CD8-positive, alpha-beta memory T cell (primary cell): ENCODE measurements around the gene TRIP10. TPM values are rescaled to one million over a fixed set of nuclear protein-coding genes. Genes with fewer than 3 reads are reported as not detected.

Experiments used
- CTCF ChIA-PET: fragments of 350-600 bp; sonication (Branson Sonifier 250); formaldehyde crosslinking; loops from one replicate; lab custom pipeline; 2021; ENCODE audit warnings: antibody characterized with exemption; lab: Charles Lee
- POLR2A ChIA-PET: fragments of 350-600 bp; sonication (Branson Sonifier 250); formaldehyde crosslinking; loops from one replicate; lab custom pipeline; 2021; ENCODE audit warnings: antibody characterized with exemption; lab: Charles Lee
- DNase-seq, 5 donors: peaks; one replicate each; pipeline versions ENCODE4 v3.0.0 to v3.0.0-alpha.2; 2020 to 2022; ENCODE audit warnings: mixed read lengths in 1 of 5
- H3K27ac ChIP-seq: one replicate; pipeline ENCODE4 v1.7.0; 2013; ENCODE audit warnings: low read depth, mild to moderate bottlenecking, low read length, moderate library complexity
- H3K27me3 ChIP-seq: 2 replicates; pipeline ENCODE4 v1.7.0; 2013; ENCODE audit warnings: low read length, mild to moderate bottlenecking; ENCODE audit not compliant: insufficient read depth, poor library complexity, severe bottlenecking
- H3K36me3 ChIP-seq: 2 replicates; pipeline ENCODE4 v1.7.0; 2013; ENCODE audit warnings: mild to moderate bottlenecking, low read length, moderate library complexity; ENCODE audit not compliant: insufficient read depth
- H3K4me1 ChIP-seq: 2 replicates; pipeline ENCODE4 v1.7.0; 2013; ENCODE audit warnings: mild to moderate bottlenecking, low read length, moderate library complexity; ENCODE audit not compliant: insufficient read depth
- H3K4me3 ChIP-seq: 2 replicates; pipeline ENCODE4 v1.7.0; 2013; ENCODE audit warnings: mild to moderate bottlenecking, low read length
- H3K9me3 ChIP-seq: 2 replicates; pipeline ENCODE4 v1.7.0; 2013; ENCODE audit warnings: mild to moderate bottlenecking, low read length
- H3K27ac Mint-ChIP-seq, 8 donors: one replicate each; pipeline ENCODE4 v1.8.0; 2020 to 2021; ENCODE audit warnings: mixed read lengths in 8 of 8, mild to moderate bottlenecking in 6 of 8, inconsistent platforms in 3 of 8, moderate library complexity in 3 of 8
- H3K27me3 Mint-ChIP-seq, 2 donors: one replicate each; pipeline ENCODE4 v1.8.0; 2020 to 2021; ENCODE audit warnings: mixed read lengths in 2 of 2, mild to moderate bottlenecking in 1 of 2, moderate library complexity in 1 of 2
- H3K36me3 Mint-ChIP-seq, 3 donors: one replicate each; pipeline ENCODE4 v1.8.0; 2020 to 2021; ENCODE audit warnings: mixed read lengths in 3 of 3, inconsistent platforms in 1 of 3, mild to moderate bottlenecking in 1 of 3
- H3K4me1 Mint-ChIP-seq, 3 donors: one replicate each; pipeline ENCODE4 v1.8.0; 2020 to 2021; ENCODE audit warnings: mixed read lengths in 3 of 3, inconsistent platforms in 1 of 3, mild to moderate bottlenecking in 1 of 3
- H3K4me3 Mint-ChIP-seq, 7 donors: one replicate each; pipeline ENCODE4 v1.8.0; 2020 to 2021; ENCODE audit warnings: mixed read lengths in 7 of 7, mild to moderate bottlenecking in 6 of 7, moderate library complexity in 4 of 7, inconsistent platforms in 2 of 7
- H3K9me3 Mint-ChIP-seq, 5 donors: one replicate each; pipeline ENCODE4 v1.8.0; 2020 to 2022; ENCODE audit warnings: mixed read lengths in 5 of 5, mild to moderate bottlenecking in 3 of 5, moderate library complexity in 2 of 5, inconsistent platforms in 1 of 5
- polyA plus RNA-seq: library from polyadenylated mRNA; unstranded; fragments of 300-500 nt; fragmentation: Illumina TruSeq; gene quantifications from one replicate; pipeline ENCODE4 v1.2.3, GENCODE V29; 2021
- total RNA-seq, 2 experiments: library from RNA; stranded (reverse); gene quantifications; one replicate each; pipeline ENCODE4 v1.2.3, GENCODE V29; 2021

TRIP10 gene
- 10 to 100 TPM; 44.6 to 47.8 TPM for total RNA-seq
- polyA plus RNA-seq: 2.0 TPM

GRCh38 chr19:6739390-6739882 is at the start of gene TRIP10:
TSS of gene TRIP10 (plus strand) at chr19:6739680. CDS start at chr19:6739762, 82 bp downstream.
- peaks cover 32 to 53% (median 36%) of the 10 kb centered on the region in 3 donors for H3K4me1 Mint-ChIP-seq

GRCh38 chr19:6690160-6690885 is 49.2 kb upstream of the TRIP10 start:
- Mint-ChIP-seq H3K27me3 (no peaks in the 10 kb centered on the region), H3K4me3 (no peak overlapping the region), H3K27ac (no peak overlapping the region), H3K9me3 (no peaks in the 10 kb centered on the region), H3K36me3 (no peaks in the 10 kb centered on the region), H3K4me1 (peaks cover 0 to 4% (median 1%) of the 10 kb centered on the region in 3 donors)
- POLR2A ChIA-PET: no interaction called here
- Histone ChIP-seq H3K27me3 (no peaks in the 10 kb centered on the region), H3K4me1 (no peaks in the 10 kb centered on the region), H3K4me3 (no peak overlapping the region), H3K27ac (no peak overlapping the region), H3K36me3 (no peaks in the 10 kb centered on the region), H3K9me3 (no peaks in the 10 kb centered on the region)
- no peak for DNase-seq
- CTCF ChIA-PET: no interaction called here

More at GRCh38 chr19:6739390-6739882, at the start of gene TRIP10:
- peak within 1 kb of the TSS; percentile 69 for H3K27ac ChIP-seq
- Mint-ChIP-seq H3K27ac (peak within 1 kb of the TSS; percentile 81 to 99 (median 97)), H3K9me3 (no peaks in the 10 kb centered on the region), H3K27me3 (no peaks in the 10 kb centered on the region), H3K36me3 (peaks cover 0 to 15% (median 0%) of the 10 kb centered on the region in 3 donors), H3K4me3 (peak within 1 kb of the TSS; percentile 81 to 99 (median 96))
- H3K36me3 ChIP-seq: no peaks in the 10 kb centered on the region
- H3K9me3 ChIP-seq: no peaks in the 10 kb centered on the region
- peak; percentile 73 to 87 (median 78) for DNase-seq
- peaks cover 47% of the 10 kb centered on the region for H3K4me1 ChIP-seq
- ChIA-PET POLR2A (no interaction called here), CTCF (interaction anchor here (0.6 to 5.4 kb wide), 6 partner anchors 11 to 278 kb away, joined by 3 to 87 read pairs (median 15); partner anchors contain the start of gene VAV1)
- no peaks in the 10 kb centered on the region for H3K27me3 ChIP-seq
- H3K4me3 ChIP-seq: peak within 1 kb of the TSS; percentile 68

GRCh38 chr19:6691342-6691741 is 48.1 kb upstream of the TRIP10 start:
- POLR2A ChIA-PET: no interaction called here
- Histone ChIP-seq H3K4me1 (no peaks in the 10 kb centered on the region), H3K4me3 (no peak overlapping the region), H3K27ac (no peak overlapping the region), H3K27me3 (no peaks in the 10 kb centered on the region), H3K9me3 (no peaks in the 10 kb centered on the region), H3K36me3 (no peaks in the 10 kb centered on the region)
- Mint-ChIP-seq H3K36me3 (no peaks in the 10 kb centered on the region), H3K9me3 (no peaks in the 10 kb centered on the region), H3K4me3 (no peak overlapping the region), H3K27ac (no peak overlapping the region), H3K27me3 (no peaks in the 10 kb centered on the region), H3K4me1 (peaks cover 0 to 4% (median 1%) of the 10 kb centered on the region in 3 donors)
- CTCF ChIA-PET: no interaction called here
- no peak for DNase-seq

GRCh38 chr19:6692027-6692426 is 47.5 kb upstream of the TRIP10 start:
- ChIA-PET POLR2A (no interaction called here), CTCF (no interaction called here)
- Histone ChIP-seq H3K27me3 (no peaks in the 10 kb centered on the region), H3K4me1 (no peaks in the 10 kb centered on the region), H3K9me3 (no peaks in the 10 kb centered on the region), H3K36me3 (no peaks in the 10 kb centered on the region), H3K4me3 (no peak overlapping the region), H3K27ac (no peak overlapping the region)
- no peak for DNase-seq
- Mint-ChIP-seq H3K9me3 (no peaks in the 10 kb centered on the region), H3K4me1 (peaks cover under 1 to 4% (median 1%) of the 10 kb centered on the region in 3 donors), H3K27ac (no peak overlapping the region), H3K4me3 (no peak overlapping the region), H3K27me3 (no peaks in the 10 kb centered on the region), H3K36me3 (no peaks in the 10 kb centered on the region)

GRCh38 chr19:6693056-6693471 is 46.4 kb upstream of the TRIP10 start:
- Mint-ChIP-seq H3K4me3 (no peak overlapping the region), H3K27ac (no peak overlapping the region), H3K4me1 (peaks cover 4 to 7% (median 7%) of the 10 kb centered on the region in 3 donors), H3K9me3 (no peaks in the 10 kb centered on the region), H3K27me3 (no peaks in the 10 kb centered on the region), H3K36me3 (no peaks in the 10 kb centered on the region)
- Histone ChIP-seq H3K27ac (no peak overlapping the region), H3K4me1 (no peaks in the 10 kb centered on the region), H3K36me3 (no peaks in the 10 kb centered on the region), H3K4me3 (no peak overlapping the region), H3K9me3 (no peaks in the 10 kb centered on the region), H3K27me3 (no peaks in the 10 kb centered on the region)
- ChIA-PET POLR2A (no interaction called here), CTCF (no interaction called here)
- no peak for DNase-seq

DNA sequence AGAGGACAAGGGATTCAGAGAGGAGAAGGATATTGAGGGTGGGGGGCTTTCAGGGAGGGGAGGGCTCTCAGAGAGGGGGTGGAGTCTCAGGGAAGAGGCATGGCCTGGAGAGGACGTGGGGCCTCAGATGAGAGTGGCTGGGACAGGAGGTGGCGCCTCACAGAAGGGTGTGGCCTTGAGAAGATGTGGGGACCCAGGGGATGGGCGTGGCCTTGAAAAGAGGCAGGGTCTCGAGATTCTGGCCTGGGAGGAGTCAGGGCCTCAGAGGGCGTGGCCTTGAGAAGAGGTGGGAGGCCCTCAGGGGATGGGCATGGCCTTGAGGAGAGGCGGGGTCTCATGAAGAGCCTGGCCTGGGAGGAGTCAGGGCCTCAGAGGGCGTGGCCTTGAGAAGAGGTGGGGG is 45.8 kb upstream of the TRIP10 start:
- ChIA-PET CTCF (no interaction called here), POLR2A (no interaction called here)
- no peak for DNase-seq

GRCh38 chr19:6694147-6694815 is 45.2 kb upstream of the TRIP10 start:
- Mint-ChIP-seq H3K27me3 (no peaks in the 10 kb centered on the region), H3K9me3 (no peaks in the 10 kb centered on the region), H3K27ac (peak overlapping the region in 1 of 8 donors; percentile 9), H3K4me3 (no peak overlapping the region), H3K4me1 (peaks cover 2 to 7% (median 4%) of the 10 kb centered on the region in 3 donors), H3K36me3 (no peaks in the 10 kb centered on the region)
- H3K36me3 ChIP-seq: no peaks in the 10 kb centered on the region
- ChIA-PET CTCF (no interaction called here), POLR2A (no interaction called here)
- H3K4me3 ChIP-seq: no peak overlapping the region
- no peaks in the 10 kb centered on the region for H3K27me3 ChIP-seq
- H3K4me1 ChIP-seq: no peaks in the 10 kb centered on the region
- H3K27ac ChIP-seq: no peak overlapping the region
- no peak for DNase-seq
- H3K9me3 ChIP-seq: no peaks in the 10 kb centered on the region

More for the DNA sequence above, 45.8 kb upstream of the TRIP10 start:
- Histone ChIP-seq H3K4me1 (no peaks in the 10 kb centered on the region), H3K36me3 (no peaks in the 10 kb centered on the region), H3K9me3 (no peaks in the 10 kb centered on the region), H3K4me3 (no peak overlapping the region), H3K27ac (no peak overlapping the region), H3K27me3 (no peaks in the 10 kb centered on the region)
- Mint-ChIP-seq H3K27ac (peak overlapping the region in 1 of 8 donors; percentile 88), H3K27me3 (no peaks in the 10 kb centered on the region), H3K4me3 (no peak overlapping the region), H3K9me3 (no peaks in the 10 kb centered on the region), H3K36me3 (no peaks in the 10 kb centered on the region), H3K4me1 (peaks cover 3 to 7% (median 5%) of the 10 kb centered on the region in 3 donors)

DNA sequence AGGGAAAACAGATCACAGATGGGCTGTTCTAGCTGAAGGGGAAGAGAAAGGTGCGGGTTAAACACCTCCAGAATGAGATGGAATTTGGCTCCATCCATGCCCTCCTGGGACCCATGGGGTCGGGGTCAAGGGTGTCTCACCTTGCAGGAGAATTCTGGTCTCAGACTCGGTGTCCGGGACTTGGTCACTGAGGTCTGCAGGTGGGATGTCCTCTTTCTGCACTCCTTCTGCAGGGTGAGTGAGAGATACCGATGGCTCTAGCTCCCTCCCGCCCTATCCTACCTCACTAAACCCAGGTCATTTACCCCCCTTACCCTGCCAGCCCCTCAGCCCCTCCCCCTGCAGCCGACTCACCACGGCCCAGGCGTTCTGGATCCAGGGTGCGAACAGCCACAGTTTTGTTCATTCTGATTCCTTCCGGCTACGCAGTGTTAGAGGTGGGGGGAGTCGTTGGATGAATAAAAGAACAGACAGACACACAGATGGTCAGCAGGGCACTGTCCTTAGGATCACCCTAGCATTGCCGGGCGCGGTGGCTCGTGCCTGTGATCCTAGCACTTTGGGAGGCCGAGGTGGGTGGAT is 43.1 kb upstream of the TRIP10 start:
- H3K4me1 ChIP-seq: no peaks in the 10 kb centered on the region
- no peaks in the 10 kb centered on the region for H3K27me3 ChIP-seq
- POLR2A ChIA-PET: no interaction called here
- no peaks in the 10 kb centered on the region for H3K27me3 Mint-ChIP-seq
- no peak for DNase-seq
- H3K36me3 ChIP-seq: no peaks in the 10 kb centered on the region
- no peak overlapping the region for H3K4me3 Mint-ChIP-seq
- no peaks in the 10 kb centered on the region for H3K36me3 Mint-ChIP-seq
- CTCF ChIA-PET: no interaction called here
- H3K4me3 ChIP-seq: no peak overlapping the region
- H3K9me3 Mint-ChIP-seq: no peaks in the 10 kb centered on the region
- H3K4me1 Mint-ChIP-seq: peaks cover 2 to 7% (median 4%) of the 10 kb centered on the region in 3 donors
- no peak overlapping the region for H3K27ac Mint-ChIP-seq
- H3K9me3 ChIP-seq: no peaks in the 10 kb centered on the region
- no peak overlapping the region for H3K27ac ChIP-seq
